ENCODE measurements around the gene PATJ.

DNA sequence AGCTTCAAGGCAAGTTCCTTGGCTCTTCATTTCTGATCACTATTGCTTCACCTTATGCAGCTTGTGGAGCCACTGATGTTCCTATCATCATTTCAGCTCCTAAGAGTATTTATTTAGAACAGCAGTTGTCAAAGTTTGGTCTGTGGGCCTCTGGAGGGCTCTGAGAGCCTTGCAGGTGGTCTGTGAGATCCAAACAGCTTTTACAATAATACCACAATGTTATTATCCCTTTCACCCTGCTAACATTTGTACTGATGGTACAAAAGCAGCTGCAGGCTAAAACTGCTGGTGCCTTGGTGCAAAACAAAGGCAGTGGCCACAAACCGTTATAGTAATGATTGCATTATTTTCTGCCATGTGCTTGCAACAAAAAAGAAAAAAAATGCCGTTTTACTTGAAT lies 33.8 kb downstream of the PATJ start:
- TF ChIP-seq, protein P1, sequence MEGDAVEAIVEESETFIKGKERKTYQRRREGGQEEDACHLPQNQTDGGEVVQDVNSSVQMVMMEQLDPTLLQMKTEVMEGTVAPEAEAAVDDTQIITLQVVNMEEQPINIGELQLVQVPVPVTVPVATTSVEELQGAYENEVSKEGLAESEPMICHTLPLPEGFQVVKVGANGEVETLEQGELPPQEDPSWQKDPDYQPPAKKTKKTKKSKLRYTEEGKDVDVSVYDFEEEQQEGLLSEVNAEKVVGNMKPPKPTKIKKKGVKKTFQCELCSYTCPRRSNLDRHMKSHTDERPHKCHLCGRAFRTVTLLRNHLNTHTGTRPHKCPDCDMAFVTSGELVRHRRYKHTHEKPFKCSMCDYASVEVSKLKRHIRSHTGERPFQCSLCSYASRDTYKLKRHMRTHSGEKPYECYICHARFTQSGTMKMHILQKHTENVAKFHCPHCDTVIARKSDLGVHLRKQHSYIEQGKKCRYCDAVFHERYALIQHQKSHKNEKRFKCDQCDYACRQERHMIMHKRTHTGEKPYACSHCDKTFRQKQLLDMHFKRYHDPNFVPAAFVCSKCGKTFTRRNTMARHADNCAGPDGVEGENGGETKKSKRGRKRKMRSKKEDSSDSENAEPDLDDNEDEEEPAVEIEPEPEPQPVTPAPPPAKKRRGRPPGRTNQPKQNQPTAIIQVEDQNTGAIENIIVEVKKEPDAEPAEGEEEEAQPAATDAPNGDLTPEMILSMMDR (IDR thresholded peaks at IDR 0.05): no peak
- TF ChIP-seq POLR2A (IDR thresholded peaks at IDR 0.05): no peak
